ENCODE data around the gene TRPV3. TPM values are rescaled to one million over a fixed set of nuclear protein-coding genes. Genes with fewer than 3 reads are reported as not detected.

Gene TRPV3
- total and polyA plus RNA-seq, 2 donors (not counting 1 experiment from before 2014, with no cell fraction given), result 1.6 to 18.2 TPM

DNA sequence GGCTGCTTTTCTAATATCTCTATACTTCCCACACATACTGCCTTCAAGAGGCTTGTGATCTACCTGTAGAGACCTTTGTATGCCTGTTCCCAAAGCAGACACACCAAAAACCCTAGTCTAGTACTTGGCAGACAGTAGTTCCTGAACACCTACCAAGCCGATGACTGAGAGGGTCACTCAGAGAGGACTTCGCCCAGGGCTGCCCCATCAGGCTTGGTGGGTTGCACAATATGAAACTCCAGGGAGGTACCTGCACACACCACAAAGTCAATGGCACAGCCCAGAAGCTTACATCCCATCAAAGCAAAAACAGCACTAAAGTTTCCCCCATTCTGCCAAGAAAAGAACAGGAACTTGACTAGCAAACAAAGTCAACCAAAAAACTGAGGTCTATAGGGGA, 51.6 kb downstream of the TRPV3 start:
- TF ChIP-seq, protein P1, sequence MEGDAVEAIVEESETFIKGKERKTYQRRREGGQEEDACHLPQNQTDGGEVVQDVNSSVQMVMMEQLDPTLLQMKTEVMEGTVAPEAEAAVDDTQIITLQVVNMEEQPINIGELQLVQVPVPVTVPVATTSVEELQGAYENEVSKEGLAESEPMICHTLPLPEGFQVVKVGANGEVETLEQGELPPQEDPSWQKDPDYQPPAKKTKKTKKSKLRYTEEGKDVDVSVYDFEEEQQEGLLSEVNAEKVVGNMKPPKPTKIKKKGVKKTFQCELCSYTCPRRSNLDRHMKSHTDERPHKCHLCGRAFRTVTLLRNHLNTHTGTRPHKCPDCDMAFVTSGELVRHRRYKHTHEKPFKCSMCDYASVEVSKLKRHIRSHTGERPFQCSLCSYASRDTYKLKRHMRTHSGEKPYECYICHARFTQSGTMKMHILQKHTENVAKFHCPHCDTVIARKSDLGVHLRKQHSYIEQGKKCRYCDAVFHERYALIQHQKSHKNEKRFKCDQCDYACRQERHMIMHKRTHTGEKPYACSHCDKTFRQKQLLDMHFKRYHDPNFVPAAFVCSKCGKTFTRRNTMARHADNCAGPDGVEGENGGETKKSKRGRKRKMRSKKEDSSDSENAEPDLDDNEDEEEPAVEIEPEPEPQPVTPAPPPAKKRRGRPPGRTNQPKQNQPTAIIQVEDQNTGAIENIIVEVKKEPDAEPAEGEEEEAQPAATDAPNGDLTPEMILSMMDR (IDR thresholded peaks at IDR 0.05), result no peak
- TF ChIP-seq EZH2 (IDR thresholded peaks at IDR 0.05; ENCODE audit: borderline replicate concordance, insufficient read depth, low read depth, low read length, poor library complexity, severe bottlenecking), result no peak
- 100% methylated on average over 2 of the region's 2 CpGs for whole genome bisulfite sequencing (ENCODE audit: insufficient coverage)
- H3K27ac ChIP-seq (ENCODE audit: low read length in 2 of 2), result no peak overlapping the region

DNA sequence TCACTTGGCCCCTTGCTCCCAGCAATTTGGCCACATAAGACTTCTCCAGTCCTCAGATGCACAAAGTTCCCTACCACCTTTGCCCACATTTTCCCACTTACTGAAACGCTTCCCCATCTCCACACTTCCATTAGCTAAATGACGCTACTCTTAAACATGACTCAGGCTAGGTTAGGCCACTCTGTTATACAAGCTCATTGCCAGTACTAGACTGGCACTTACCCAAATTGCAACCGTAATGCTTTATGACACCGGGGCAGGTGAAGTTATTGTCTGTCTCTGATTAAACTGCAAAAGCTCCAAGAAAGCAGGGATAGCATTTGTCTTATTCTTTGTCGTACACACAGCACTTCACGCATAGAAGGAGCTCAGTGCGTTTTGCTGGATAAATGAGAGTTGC, 52.6 kb downstream of the TRPV3 start:
- Histone ChIP-seq H3K79me2 (ENCODE audit: control insufficient read depth, insufficient read depth, low read length) (no peaks in the 10 kb centered on the region), H3K27ac (ENCODE audit: low read length in 2 of 2) (no peak overlapping the region), H3K9me3 (ENCODE audit: control extremely low read depth in 1 of 3, control insufficient read depth in 2 of 3, insufficient read depth in 1 of 3, low read length in 2 of 3) (peaks cover 0 to 5% (median 0%) of the 10 kb centered on the region in 3 donors), H3K27me3 (replicated peaks in 1 of 4; ENCODE audit: control extremely low read depth in 1 of 4, control insufficient read depth in 3 of 4, insufficient read depth in 4 of 4, low read length in 3 of 4) (no peaks in the 10 kb centered on the region), H3K36me3 (replicated peaks in 1 of 2; ENCODE audit: control extremely low read depth in 1 of 2, control insufficient read depth in 1 of 2, extremely low read depth in 1 of 2, insufficient read depth in 2 of 2, low read length in 1 of 2) (no peaks in the 10 kb centered on the region), H2AFZ (ENCODE audit: insufficient read depth, low read depth, low read length, poor library complexity, severe bottlenecking) (no peak overlapping the region), H4K20me1 (ENCODE audit: control insufficient read depth, insufficient read depth, low read length, poor library complexity, severe bottlenecking) (no peaks in the 10 kb centered on the region), H3K9ac (ENCODE audit: low read length) (no peak overlapping the region), H3K4me1 (ENCODE audit: control insufficient read depth in 2 of 2, insufficient read depth in 2 of 2, low read length in 2 of 2) (no peaks in the 10 kb centered on the region), H3K4me3 (ENCODE audit: control extremely low read depth in 1 of 5, extremely low read depth in 1 of 5, insufficient read depth in 1 of 5, low read depth in 2 of 5, low read length in 4 of 5) (no peak overlapping the region), H3K4me2 (replicated peaks; ENCODE audit: low read depth, low read length, poor library complexity, severe bottlenecking) (no peak overlapping the region)
- ChIA-PET POLR2A (no interaction called here), CTCF (no interaction called here)
- TF ChIP-seq EZH2 (IDR thresholded peaks at IDR 0.05; ENCODE audit: borderline replicate concordance, insufficient read depth, low read depth, low read length, poor library complexity, severe bottlenecking), result no peak
- TF ChIP-seq, protein P1 (IDR thresholded peaks at IDR 0.05), result no peak
- H3K27me3 Mint-ChIP-seq, result peaks cover 18% of the 10 kb centered on the region
- no peak overlapping the region for H3K4me3 Mint-ChIP-seq
- peaks cover 5% of the 10 kb centered on the region for H3K9me3 Mint-ChIP-seq (ENCODE audit: insufficient read depth)
- no peaks in the 10 kb centered on the region for H3K4me1 Mint-ChIP-seq
- no peak for ATAC-seq (ENCODE audit: low read depth)
- WGBS (ENCODE audit: insufficient coverage), result 94% methylated on average over 7 of the region's 7 CpGs
- H3K27ac Mint-ChIP-seq, result no peak overlapping the region
- no peak for DNase-seq
- intact Hi-C loops (cut with micrococcal nuclease), result no loop called here

More for the DNA sequence above, 51.6 kb downstream of the TRPV3 start:
- H3K9me3 Mint-ChIP-seq (ENCODE audit: insufficient read depth), result peaks cover 5% of the 10 kb centered on the region
- Histone ChIP-seq H3K27me3 (replicated peaks in 1 of 4; ENCODE audit: control extremely low read depth in 1 of 4, control insufficient read depth in 3 of 4, insufficient read depth in 4 of 4, low read length in 3 of 4) (no peaks in the 10 kb centered on the region), H2AFZ (ENCODE audit: insufficient read depth, low read depth, low read length, poor library complexity, severe bottlenecking) (no peak overlapping the region), H3K4me1 (ENCODE audit: control insufficient read depth in 2 of 2, insufficient read depth in 2 of 2, low read length in 2 of 2) (no peaks in the 10 kb centered on the region), H3K79me2 (ENCODE audit: control insufficient read depth, insufficient read depth, low read length) (no peaks in the 10 kb centered on the region), H3K9me3 (ENCODE audit: control extremely low read depth in 1 of 3, control insufficient read depth in 2 of 3, insufficient read depth in 1 of 3, low read length in 2 of 3) (no peaks in the 10 kb centered on the region), H3K9ac (ENCODE audit: low read length) (no peak overlapping the region), H4K20me1 (ENCODE audit: control insufficient read depth, insufficient read depth, low read length, poor library complexity, severe bottlenecking) (no peaks in the 10 kb centered on the region), H3K4me2 (replicated peaks; ENCODE audit: low read depth, low read length, poor library complexity, severe bottlenecking) (no peak overlapping the region), H3K4me3 (ENCODE audit: control extremely low read depth in 1 of 5, extremely low read depth in 1 of 5, insufficient read depth in 1 of 5, low read depth in 2 of 5, low read length in 4 of 5) (no peak overlapping the region), H3K36me3 (replicated peaks in 1 of 2; ENCODE audit: control extremely low read depth in 1 of 2, control insufficient read depth in 1 of 2, extremely low read depth in 1 of 2, insufficient read depth in 2 of 2, low read length in 1 of 2) (no peaks in the 10 kb centered on the region)
- intact Hi-C loops (cut with micrococcal nuclease), result no loop called here
- no peak overlapping the region for H3K27ac Mint-ChIP-seq
- DNase-seq, result no peak
- H3K27me3 Mint-ChIP-seq, result peaks cover 15% of the 10 kb centered on the region
- no peaks in the 10 kb centered on the region for H3K4me1 Mint-ChIP-seq
- ChIA-PET POLR2A (no interaction called here), CTCF (no interaction called here)
- no peak for ATAC-seq (ENCODE audit: low read depth)
- no peak overlapping the region for H3K4me3 Mint-ChIP-seq
